Right atrium auricular region (tissue), 2 donors: Measurements from ENCODE around the gene ARHGAP31. TPM values are rescaled to one million over a fixed set of nuclear protein-coding genes. Genes with fewer than 3 reads are reported as not detected.
"Not testable (repeated sequence)": the region's sequence is repeated elsewhere in the genome, so short reads cannot be mapped to it uniquely, and the experiment has no call there.

Experiments used
- DNase-seq: peaks from one replicate; pipeline ENCODE4 v3.0.0-alpha.2; 2019; ENCODE audit warnings: low spot score
- H3K27ac ChIP-seq, 2 donors: fragments of 200-600 bp; sonication (generic); 1 replicate in 1 of 2; 2 replicates in 1 of 2; pipeline ENCODE4 v1.5.1; 2016 to 2019
- H3K27me3 ChIP-seq, 2 donors: fragments of 200-600 bp; sonication (generic); one replicate each; pipeline versions ENCODE4 v1.5.1 to v1.6.0; 2017 to 2019
- H3K36me3 ChIP-seq: fragments of 200-600 bp; sonication (generic); one replicate; pipeline ENCODE4 v1.5.1; 2016
- H3K4me1 ChIP-seq, 2 donors: fragments of 200-600 bp; sonication (generic); one replicate each; pipeline versions ENCODE4 v1.5.1 to v1.6.0; 2017 to 2019
- H3K4me3 ChIP-seq, 2 donors: fragments of 200-600 bp; sonication (generic); 1 replicate in 1 of 2; 2 replicates in 1 of 2; pipeline ENCODE4 v1.5.1; 2017 to 2019; ENCODE audit warnings: mild to moderate bottlenecking in 1 of 2, moderate library complexity in 1 of 2
- H3K9me3 ChIP-seq, 2 donors: fragments of 200-600 bp; sonication (generic); one replicate each; pipeline ENCODE4 v1.5.1; 2019
- total RNA-seq, 2 donors: library from RNA; depleted of rRNA; stranded (reverse); fragments of >200 nt; gene quantifications; one replicate each; pipeline ENCODE4 v1.1.0, GENCODE V29; 2016
- TF ChIP-seq, protein P1 (sequence below), 2 donors: fragments of 200-600 bp; sonication (generic); IDR thresholded peaks; one replicate each; pipeline ENCODE4 v1.5.1; 2019; ENCODE audit warnings: antibody characterized with exemption in 2 of 2

Gene ARHGAP31
- total RNA-seq, 2 donors from 2014 or later: 29.9 to 33.1 TPM

DNA sequence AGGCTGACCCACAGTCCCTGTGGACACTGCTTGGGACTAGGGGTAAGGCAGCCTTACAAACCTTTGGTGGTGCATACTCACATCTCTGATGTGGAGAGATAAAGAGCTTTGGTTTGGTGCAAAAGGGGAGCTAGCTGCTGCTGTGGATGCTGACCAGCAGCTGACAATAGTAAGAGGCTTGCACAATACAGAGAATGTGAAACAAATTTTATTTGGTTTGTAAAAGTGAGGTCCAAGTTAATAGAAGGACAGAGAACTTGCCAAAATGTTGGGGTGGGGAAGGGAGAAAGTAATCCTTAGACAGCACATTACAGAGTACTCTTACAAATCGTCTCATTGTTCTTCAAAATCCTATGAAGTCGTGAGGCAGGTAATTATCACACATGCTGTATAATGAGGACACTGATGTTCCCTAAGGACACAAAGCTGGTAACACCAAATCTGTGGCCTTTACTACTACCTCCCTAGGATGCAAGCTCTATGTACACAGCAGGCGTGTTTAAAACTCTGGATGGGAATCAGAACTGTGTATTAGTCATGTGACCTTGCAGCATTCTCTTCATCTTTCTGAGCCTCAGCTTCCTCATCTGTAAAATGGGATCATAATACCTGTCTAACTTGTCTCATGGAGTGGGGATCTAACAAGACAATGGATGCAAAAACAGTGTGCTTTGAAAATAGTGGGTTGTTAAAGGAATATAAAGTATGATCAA is 21.6 kb downstream of the ARHGAP31 start:
- Histone ChIP-seq H3K4me1 (peaks cover 0 to 43% of the 10 kb centered on the region in 2 donors), H3K27ac (no peak overlapping the region), H3K27me3 (no peaks in the 10 kb centered on the region), H3K36me3 (peaks cover 7% of the 10 kb centered on the region), H3K9me3 (no peaks in the 10 kb centered on the region), H3K4me3 (no peak overlapping the region)
- DNase-seq: no peak
- TF ChIP-seq, protein P1, sequence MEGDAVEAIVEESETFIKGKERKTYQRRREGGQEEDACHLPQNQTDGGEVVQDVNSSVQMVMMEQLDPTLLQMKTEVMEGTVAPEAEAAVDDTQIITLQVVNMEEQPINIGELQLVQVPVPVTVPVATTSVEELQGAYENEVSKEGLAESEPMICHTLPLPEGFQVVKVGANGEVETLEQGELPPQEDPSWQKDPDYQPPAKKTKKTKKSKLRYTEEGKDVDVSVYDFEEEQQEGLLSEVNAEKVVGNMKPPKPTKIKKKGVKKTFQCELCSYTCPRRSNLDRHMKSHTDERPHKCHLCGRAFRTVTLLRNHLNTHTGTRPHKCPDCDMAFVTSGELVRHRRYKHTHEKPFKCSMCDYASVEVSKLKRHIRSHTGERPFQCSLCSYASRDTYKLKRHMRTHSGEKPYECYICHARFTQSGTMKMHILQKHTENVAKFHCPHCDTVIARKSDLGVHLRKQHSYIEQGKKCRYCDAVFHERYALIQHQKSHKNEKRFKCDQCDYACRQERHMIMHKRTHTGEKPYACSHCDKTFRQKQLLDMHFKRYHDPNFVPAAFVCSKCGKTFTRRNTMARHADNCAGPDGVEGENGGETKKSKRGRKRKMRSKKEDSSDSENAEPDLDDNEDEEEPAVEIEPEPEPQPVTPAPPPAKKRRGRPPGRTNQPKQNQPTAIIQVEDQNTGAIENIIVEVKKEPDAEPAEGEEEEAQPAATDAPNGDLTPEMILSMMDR (IDR thresholded peaks at IDR 0.05): no peak

DNA sequence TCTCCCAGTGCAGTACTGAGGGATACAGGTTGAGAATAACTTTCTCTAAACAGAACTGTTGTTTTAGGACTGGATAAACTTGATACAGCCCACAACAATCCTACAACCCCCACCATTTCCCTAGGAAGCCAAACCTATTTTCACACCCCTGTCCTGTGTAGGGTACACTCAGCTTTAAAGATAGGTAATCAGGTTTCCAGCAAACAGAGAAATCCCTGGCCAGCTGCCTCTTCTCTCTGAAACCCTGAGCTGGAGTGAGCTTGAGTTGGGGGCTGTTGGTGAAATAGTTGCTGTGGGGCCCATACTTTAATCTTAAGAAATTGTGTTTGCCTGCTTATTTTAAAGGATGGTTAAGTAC is 22.1 kb downstream of the ARHGAP31 start:
- no peak for DNase-seq
- Histone ChIP-seq H3K27me3 (no peaks in the 10 kb centered on the region), H3K27ac (no peak overlapping the region), H3K36me3 (peaks cover 7% of the 10 kb centered on the region), H3K4me3 (no peak overlapping the region), H3K9me3 (no peaks in the 10 kb centered on the region), H3K4me1 (peaks cover 0 to 37% of the 10 kb centered on the region in 2 donors)
- TF ChIP-seq, protein P1 (IDR thresholded peaks at IDR 0.05): no peak

DNA sequence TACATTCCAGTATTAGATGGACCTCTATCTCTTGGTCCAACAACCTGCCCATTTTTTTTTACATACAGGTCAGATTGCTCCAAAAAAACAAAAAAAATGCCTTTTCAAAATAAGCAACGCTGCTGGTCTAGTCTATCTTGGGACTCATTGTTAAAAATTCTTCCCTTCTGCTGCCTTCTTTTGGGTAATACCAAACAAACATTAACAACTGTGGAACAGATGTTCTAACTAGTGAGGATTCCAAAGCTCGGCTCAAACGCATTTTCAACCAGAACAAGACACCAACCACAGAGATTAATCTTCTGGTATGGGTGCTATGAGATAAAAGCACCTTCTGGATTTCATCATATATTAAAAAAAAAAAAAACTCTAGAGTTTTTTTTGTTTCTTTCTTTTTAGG is 24.7 kb downstream of the ARHGAP31 start:
- Histone ChIP-seq H3K27ac (peak overlapping the region in 1 of 2 donors; percentile 5), H3K9me3 (no peaks in the 10 kb centered on the region), H3K4me1 (peaks cover 0 to 52% of the 10 kb centered on the region in 2 donors), H3K36me3 (peaks cover 5% of the 10 kb centered on the region), H3K27me3 (no peaks in the 10 kb centered on the region), H3K4me3 (no peak overlapping the region)
- DNase-seq: no peak
- TF ChIP-seq, protein P1 (IDR thresholded peaks at IDR 0.05): no peak

DNA sequence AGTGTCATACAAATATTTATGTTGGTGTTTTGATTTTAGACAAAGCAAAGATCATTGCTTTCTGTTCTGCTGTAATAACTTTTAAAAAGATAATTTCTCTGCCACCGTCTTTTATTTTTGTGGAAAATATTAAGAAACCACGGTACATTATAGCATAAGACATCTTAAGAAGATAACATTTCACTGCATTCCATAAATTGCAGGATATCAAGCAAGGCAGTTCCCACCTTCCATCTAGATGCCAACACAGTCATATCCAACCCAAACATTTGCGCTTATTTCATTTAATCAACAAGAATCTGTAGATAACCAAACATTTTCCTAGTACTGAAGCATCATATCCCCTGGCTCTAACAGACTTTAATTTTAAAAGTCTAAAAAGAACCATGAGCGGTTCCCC is 25.1 kb downstream of the ARHGAP31 start:
- TF ChIP-seq, protein P1 (IDR thresholded peaks at IDR 0.05): no peak
- Histone ChIP-seq H3K4me3 (no peak overlapping the region), H3K27me3 (no peaks in the 10 kb centered on the region), H3K9me3 (no peaks in the 10 kb centered on the region), H3K27ac (no peak overlapping the region), H3K36me3 (peaks cover under 1% of the 10 kb centered on the region), H3K4me1 (peaks cover 0 to 48% of the 10 kb centered on the region in 2 donors)
- no peak for DNase-seq

DNA sequence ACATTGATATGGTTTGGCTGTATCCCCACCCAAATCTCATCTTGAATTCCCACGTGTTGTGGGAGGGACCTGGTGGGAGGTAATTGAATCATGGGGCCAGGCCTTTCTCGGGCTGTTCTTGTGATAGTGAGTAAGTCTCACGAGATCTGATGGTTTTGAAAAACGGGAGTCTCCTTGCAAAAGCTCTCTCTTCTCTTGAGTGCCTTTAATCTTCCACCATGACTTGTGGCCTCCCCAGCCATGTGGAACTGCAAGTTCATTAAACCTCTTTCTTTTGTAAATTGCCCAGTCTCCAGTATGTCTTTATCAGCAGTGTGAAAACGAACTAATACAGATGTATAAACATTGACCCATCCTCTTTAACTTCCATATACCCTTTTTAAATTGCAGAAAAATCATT is 26.6 kb downstream of the ARHGAP31 start:
- not testable (repeated sequence) for H3K4me3 ChIP-seq, H3K9me3 ChIP-seq, DNase-seq, H3K36me3 ChIP-seq, H3K27me3 ChIP-seq, H3K27ac ChIP-seq
- peaks cover 0 to 37% of the 10 kb centered on the region in 2 donors for H3K4me1 ChIP-seq

DNA sequence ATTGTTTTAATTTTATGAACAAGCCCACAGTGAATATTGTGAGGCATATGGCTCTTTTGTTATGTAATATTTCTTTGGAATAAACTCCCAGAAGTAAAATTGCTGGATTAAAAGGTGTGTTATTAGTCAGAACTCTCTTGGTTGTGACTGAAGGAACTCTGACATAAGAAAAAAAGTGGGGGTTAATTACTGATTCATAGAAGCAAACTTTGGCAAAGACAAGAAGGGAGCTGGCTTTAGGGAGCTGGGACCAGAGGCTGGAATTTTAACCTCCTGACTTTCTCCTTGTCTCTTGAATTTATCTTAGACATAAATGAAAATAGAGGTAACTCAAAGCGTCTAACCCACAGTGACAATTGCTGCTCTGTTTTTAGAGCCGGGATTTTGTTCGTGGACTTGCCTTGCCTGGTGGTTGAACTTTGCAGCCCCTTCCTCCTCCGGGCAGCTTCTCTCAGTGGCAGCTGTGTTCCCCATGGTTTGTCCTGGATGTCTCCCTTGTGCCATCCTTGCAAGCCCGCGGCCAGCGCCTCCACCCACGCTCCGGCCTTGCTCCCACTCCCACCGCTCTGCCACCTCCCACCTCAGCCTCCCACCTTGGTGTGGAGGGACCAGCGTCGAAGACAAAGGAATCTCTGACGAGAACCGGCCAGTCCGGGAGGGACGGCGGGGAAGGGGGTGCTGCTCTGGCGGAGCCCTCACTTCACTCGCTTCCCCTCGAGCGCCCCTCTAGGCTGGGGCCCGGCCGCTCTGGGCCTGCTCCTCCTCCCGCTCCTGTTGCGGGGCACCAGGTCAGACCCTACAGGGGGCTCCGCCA is 28.0 kb downstream of the ARHGAP31 start:
- Histone ChIP-seq H3K27ac (peak overlapping the region; percentile 86 to 93), H3K4me3 (peak overlapping the region; percentile 50 to 70), H3K9me3 (no peaks in the 10 kb centered on the region), H3K4me1 (peaks cover 0 to 26% of the 10 kb centered on the region in 2 donors), H3K27me3 (no peaks in the 10 kb centered on the region), H3K36me3 (no peaks in the 10 kb centered on the region)
- no peak for DNase-seq
- TF ChIP-seq, protein P1 (IDR thresholded peaks at IDR 0.05): no peak
